K562 (cell line): ENCODE data around the gene DAGLB. TPM values are rescaled to one million over a fixed set of nuclear protein-coding genes. Genes with fewer than 3 reads are reported as not detected.

ENCODE experiments used
- CHAMP1 ChIP-seq: fragments of 450-650 bp; IDR thresholded peaks from 2 replicates; pipeline ENCODE4 v1.6.1; 2016; ENCODE audit warnings: mild to moderate bottlenecking
- CREB3 ChIP-seq: fragments of 450-650 bp; conservative IDR thresholded peaks from 2 replicates; pipeline ENCODE4 v1.6.1; 2016; ENCODE audit warnings: missing genetic modification characterization, low read depth, mild to moderate bottlenecking, missing compliant biosample characterization, moderate library complexity
- CTCF ChIP-seq, 3 experiments: IDR thresholded peaks in 2 of 3; conservative IDR thresholded peaks in 1 of 3; 2 replicates each; pipeline ENCODE4 v1.5.1; 2011 to 2012; ENCODE audit warnings: low read length in 3 of 3, mild to moderate bottlenecking in 3 of 3, control low read depth in 2 of 3, improper control_type of control experiment in 1 of 3, inconsistent platforms in 1 of 3, low read depth in 1 of 3, mixed read lengths in 1 of 3, moderate library complexity in 1 of 3; ENCODE audit not compliant: insufficient read depth in 2 of 3
- ID3 ChIP-seq, 2 experiments: fragments of 250-450 bp in 1 of 2; fragments of 450-650 bp in 1 of 2; sonication (Bioruptor Pico) in 1 of 2; IDR thresholded peaks; 2 replicates each; pipeline versions ENCODE4 v1.6.1 to v1.8.0; 2016 to 2021; ENCODE audit warnings: mild to moderate bottlenecking in 2 of 2, moderate library complexity in 2 of 2, missing compliant biosample characterization in 1 of 2, missing genetic modification characterization in 1 of 2
- MECOM ChIP-seq: fragments of 250-450 bp; sonication (Bioruptor Pico); IDR thresholded peaks from 2 replicates; pipeline ENCODE4 v1.8.0; 2022; ENCODE audit warnings: inconsistent platforms
- NFATC3 ChIP-seq: fragments of 450-650 bp; IDR thresholded peaks from 2 replicates; pipeline ENCODE4 v1.6.1; 2017; ENCODE audit warnings: mild to moderate bottlenecking
- POLR2H ChIP-seq: IDR thresholded peaks from 2 replicates; pipeline ENCODE4 v1.6.1; 2016; ENCODE audit warnings: missing genetic modification characterization, low read depth, mild to moderate bottlenecking, control low read depth, missing compliant biosample characterization, moderate library complexity
- REST ChIP-seq, 2 experiments: fragments of 450-650 bp; formaldehyde crosslinking in 1 of 2; IDR thresholded peaks; 2 replicates each; pipeline versions ENCODE4 v1.4.0 to v1.6.1; 2014 to 2020; ENCODE audit warnings: mild to moderate bottlenecking in 2 of 2, borderline replicate concordance in 1 of 2, low read depth in 1 of 2
- TCF3 ChIP-seq: sonication (generic); formaldehyde crosslinking; IDR thresholded peaks from 2 replicates; pipeline ENCODE4 v1.4.0; 2020; ENCODE audit warnings: mild to moderate bottlenecking, missing genetic modification reagents
- USF1 ChIP-seq: sonication (generic); formaldehyde crosslinking; IDR thresholded peaks from 2 replicates; pipeline ENCODE4 v1.9.0; 2022; ENCODE audit warnings: mild to moderate bottlenecking, missing genetic modification reagents
- polyA plus RNA-seq, 8 experiments: library from polyadenylated mRNA; depleted of rRNA in 4 of 8; stranded (reverse) in 5 of 8; unstranded in 3 of 8; fragments of >200 nt; fragmentation: Nextera tagmentation in 2 of 8; fragmentation: Illumina TruSeq in 1 of 8; extraction: Ambion mirVana in 2 of 8; extraction: Trizol in 1 of 8; gene quantifications; 2 replicates each; pipeline versions ENCODE4 v1.2.1 to v1.2.3, GENCODE V29; 2011 to 2014; ENCODE audit warnings: inconsistent platforms in 1 of 8, missing spikeins in 1 of 8
- total RNA-seq, 7 experiments: library from RNA; depleted of rRNA in 6 of 7; stranded (reverse); fragments of >200 nt in 6 of 7; fragmentation: Illumina TruSeq in 2 of 7; extraction: Trizol in 2 of 7; gene quantifications; 2 replicates each; pipeline versions ENCODE4 v1.2.1 to v1.2.3, GENCODE V29; 2011 to 2021; ENCODE audit warnings: low replicate concordance in 1 of 7

The DAGLB gene
- total and polyA plus RNA-seq, 9 of the 15 experiments (the other 6 are each of a cell fraction or from before 2014, with no cell fraction given), result 0.92 to 16.4 (median 9.3) TPM

GRCh38 chr7:6430271-6430940 lies 17.3 kb downstream of the DAGLB start (continued):
- no peak for TF ChIP-seq CHAMP1
- no peak for TF ChIP-seq ID3 (CRISPR knock-in tag; IDR thresholded peaks at IDR 0.05)
- TF ChIP-seq ID3 (tag; IDR thresholded peaks at IDR 0.05), result no peak
- TF ChIP-seq USF1, result peak; percentile 20; the same call in 1 of the 2 replicates
- TF ChIP-seq REST (IDR thresholded peaks at IDR 0.05; ENCODE audit: borderline replicate concordance), result no peak
- TF ChIP-seq REST (CRISPR knock-in tag; IDR thresholded peaks at IDR 0.05; ENCODE audit: low read depth), result no peak
- TF ChIP-seq MECOM (CRISPR knock-in tag), result no peak
- no peak for TF ChIP-seq TCF3 (CRISPR knock-in tag)
- TF ChIP-seq NFATC3, result no peak
- TF ChIP-seq POLR2H (tag), result no peak
- no peak for TF ChIP-seq CREB3 (tag)
- TF ChIP-seq CTCF (IDR thresholded peaks at IDR 0.05 in 2 of 3, conservative IDR thresholded peaks at IDR 0.05 in 1 of 3; ENCODE audit: insufficient read depth in 2 of 3, low read depth in 1 of 3, low read length in 3 of 3), result peak; percentile 24 to 46 (median 40); a peak in 3 of 6 replicates
